ENCODE data around the gene LDLRAD4. TPM values are rescaled to one million over a fixed set of nuclear protein-coding genes. Genes with fewer than 3 reads are reported as not detected.

LDLRAD4 gene
- total and polyA plus RNA-seq, 2 donors (not counting 1 experiment from before 2014, with no cell fraction given): 13.9 to 35.7 TPM

DNA sequence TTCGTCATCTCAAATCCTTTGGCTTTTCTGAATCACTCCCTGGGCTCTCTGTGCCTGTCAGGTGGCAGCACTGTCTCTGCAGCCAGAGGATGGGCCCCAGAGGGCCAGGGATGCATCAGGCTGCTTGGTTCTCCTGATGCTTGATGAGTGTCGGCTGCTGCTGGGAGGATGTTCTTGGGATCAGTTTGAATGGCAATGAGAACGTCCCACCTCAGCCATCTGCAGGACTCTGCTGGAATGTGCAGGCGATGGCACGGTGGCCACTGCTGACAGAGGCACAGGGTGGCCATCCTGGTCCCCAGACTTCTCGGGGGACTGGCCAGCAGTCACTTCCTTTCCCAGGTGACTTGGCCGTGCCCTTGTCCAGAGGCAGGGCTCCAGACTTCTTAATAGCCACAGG is 361.8 kb downstream of the LDLRAD4 start:
- no peak overlapping the region for H3K4me3 Mint-ChIP-seq
- no peak for DNase-seq
- peaks cover 43 to 51% of the 10 kb centered on the region in 2 donors for H3K4me1 ChIP-seq (ENCODE audit: control insufficient read depth in 2 of 2, insufficient read depth in 2 of 2, low read length in 2 of 2)
- H3K36me3 ChIP-seq (replicated peaks in 1 of 2; ENCODE audit: control extremely low read depth in 1 of 2, control insufficient read depth in 1 of 2, extremely low read depth in 1 of 2, insufficient read depth in 2 of 2, low read length in 1 of 2): no peaks in the 10 kb centered on the region
- H3K4me1 Mint-ChIP-seq: peaks cover 60% of the 10 kb centered on the region
- no peaks in the 10 kb centered on the region for H3K27me3 Mint-ChIP-seq
- H3K4me3 ChIP-seq (ENCODE audit: control extremely low read depth in 1 of 5, extremely low read depth in 1 of 5, insufficient read depth in 1 of 5, low read depth in 2 of 5, low read length in 4 of 5): no peak overlapping the region
- no peaks in the 10 kb centered on the region for H3K27me3 ChIP-seq (replicated peaks in 1 of 4; ENCODE audit: control extremely low read depth in 1 of 4, control insufficient read depth in 3 of 4, insufficient read depth in 4 of 4, low read length in 3 of 4)
- peaks cover 33% of the 10 kb centered on the region for H3K79me2 ChIP-seq (ENCODE audit: control insufficient read depth, insufficient read depth, low read length)
- intact Hi-C loops (cut with micrococcal nuclease): no loop called here
- no peak overlapping the region for H3K27ac Mint-ChIP-seq
- no peak overlapping the region for H3K9ac ChIP-seq (ENCODE audit: low read length)
- ATAC-seq (ENCODE audit: low read depth): no peak
- no peak for TF ChIP-seq EZH2 (IDR thresholded peaks at IDR 0.05; ENCODE audit: borderline replicate concordance, insufficient read depth, low read depth, low read length, poor library complexity, severe bottlenecking)
- TF ChIP-seq CTCF (IDR thresholded peaks at IDR 0.05): no peak
- H3K4me2 ChIP-seq (replicated peaks; ENCODE audit: low read depth, low read length, poor library complexity, severe bottlenecking): no peak overlapping the region
- no peaks in the 10 kb centered on the region for H3K9me3 Mint-ChIP-seq (ENCODE audit: insufficient read depth)
- 96% methylated on average over 7 of the region's 7 CpGs for whole genome bisulfite sequencing (ENCODE audit: insufficient coverage)
- no peaks in the 10 kb centered on the region for H4K20me1 ChIP-seq (ENCODE audit: control insufficient read depth, insufficient read depth, low read length, poor library complexity, severe bottlenecking)
- H3K27ac ChIP-seq (ENCODE audit: low read length in 2 of 2): no peak overlapping the region
- no peak overlapping the region for H2AFZ ChIP-seq (ENCODE audit: insufficient read depth, low read depth, low read length, poor library complexity, severe bottlenecking)
- ChIA-PET CTCF (interaction anchor here (1.6 to 1.9 kb wide), 2 partner anchors 17 to 22 kb away, joined by 4 to 6 read pairs; no protein-coding TSS in a partner anchor), POLR2A (no interaction called here)
- H3K9me3 ChIP-seq (ENCODE audit: control extremely low read depth in 1 of 3, control insufficient read depth in 2 of 3, insufficient read depth in 1 of 3, low read length in 2 of 3): no peaks in the 10 kb centered on the region

DNA sequence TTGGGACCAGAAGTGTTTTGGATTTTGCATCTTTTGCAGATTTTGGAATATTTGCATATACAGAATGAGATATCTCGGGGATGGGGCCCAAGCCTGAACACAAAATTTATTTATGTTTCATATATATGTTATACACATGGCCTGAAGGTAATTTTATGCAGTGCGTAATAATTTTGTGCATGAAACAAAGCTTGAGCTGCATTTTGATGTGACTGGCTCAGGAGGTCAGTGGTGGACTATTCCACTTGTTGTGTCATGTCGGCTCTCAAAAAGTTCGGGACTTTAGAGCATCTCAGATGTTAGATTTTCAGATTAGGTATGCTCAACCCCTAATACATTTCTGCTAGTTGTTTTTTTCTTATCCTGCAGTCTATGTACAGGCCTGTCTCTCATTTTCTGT is 362.4 kb downstream of the LDLRAD4 start:
- CTCF ChIA-PET: interaction anchor here (0.8 to 1.9 kb wide), 6 partner anchors 13 to 52 kb away, joined by 3 to 6 read pairs (median 4); no protein-coding TSS in a partner anchor
- Mint-ChIP-seq H3K4me3 (no peak overlapping the region), H3K27ac (no peak overlapping the region)

More for the DNA sequence above, 362.4 kb downstream of the LDLRAD4 start:
- H4K20me1 ChIP-seq (ENCODE audit: control insufficient read depth, insufficient read depth, low read length, poor library complexity, severe bottlenecking): no peaks in the 10 kb centered on the region
- WGBS (ENCODE audit: insufficient coverage): 100% methylated on average over 2 of the region's 4 CpGs
- H3K79me2 ChIP-seq (ENCODE audit: control insufficient read depth, insufficient read depth, low read length): peaks cover 28% of the 10 kb centered on the region
- POLR2A ChIA-PET: no interaction called here
- peaks cover 62% of the 10 kb centered on the region for H3K4me1 Mint-ChIP-seq
- H3K27me3 ChIP-seq (replicated peaks in 1 of 4; ENCODE audit: control extremely low read depth in 1 of 4, control insufficient read depth in 3 of 4, insufficient read depth in 4 of 4, low read length in 3 of 4): no peaks in the 10 kb centered on the region
- intact Hi-C loops (cut with micrococcal nuclease): no loop called here
- ATAC-seq (ENCODE audit: low read depth) (no peak), DNase-seq (no peak)
- no peak overlapping the region for H3K4me2 ChIP-seq (replicated peaks; ENCODE audit: low read depth, low read length, poor library complexity, severe bottlenecking)
- TF ChIP-seq CTCF (IDR thresholded peaks at IDR 0.05) (no peak), EZH2 (IDR thresholded peaks at IDR 0.05; ENCODE audit: borderline replicate concordance, insufficient read depth, low read depth, low read length, poor library complexity, severe bottlenecking) (no peak)
- H3K9me3 Mint-ChIP-seq (ENCODE audit: insufficient read depth): no peaks in the 10 kb centered on the region
- H3K27ac ChIP-seq (ENCODE audit: low read length in 2 of 2): no peak overlapping the region
- no peak overlapping the region for H2AFZ ChIP-seq (ENCODE audit: insufficient read depth, low read depth, low read length, poor library complexity, severe bottlenecking)
- H3K27me3 Mint-ChIP-seq: no peaks in the 10 kb centered on the region
- no peak overlapping the region for H3K9ac ChIP-seq (ENCODE audit: low read length)
- H3K4me1 ChIP-seq (ENCODE audit: control insufficient read depth in 2 of 2, insufficient read depth in 2 of 2, low read length in 2 of 2): peaks cover 49 to 57% of the 10 kb centered on the region in 2 donors
- H3K4me3 ChIP-seq (ENCODE audit: control extremely low read depth in 1 of 5, extremely low read depth in 1 of 5, insufficient read depth in 1 of 5, low read depth in 2 of 5, low read length in 4 of 5): no peak overlapping the region
- no peaks in the 10 kb centered on the region for H3K9me3 ChIP-seq (ENCODE audit: control extremely low read depth in 1 of 3, control insufficient read depth in 2 of 3, insufficient read depth in 1 of 3, low read length in 2 of 3)
- no peaks in the 10 kb centered on the region for H3K36me3 ChIP-seq (replicated peaks in 1 of 2; ENCODE audit: control extremely low read depth in 1 of 2, control insufficient read depth in 1 of 2, extremely low read depth in 1 of 2, insufficient read depth in 2 of 2, low read length in 1 of 2)
